ENCODE measurements around the gene RNF208. TPM values are rescaled to one million over a fixed set of nuclear protein-coding genes. Genes with fewer than 3 reads are reported as not detected.

RNF208 gene
- total and polyA plus RNA-seq, 4 donors, result 0.28 to 7.1 (median 2.6) TPM

GRCh38 chr9:137186385-137186784, 35.7 kb downstream of the RNF208 start:
- TF ChIP-seq ATF3 (IDR thresholded peaks at IDR 0.05) (no peak), RXRA (IDR thresholded peaks at IDR 0.05) (no peak), FOXA2 (IDR thresholded peaks at IDR 0.05) (no peak), MAX (IDR thresholded peaks at IDR 0.05) (no peak), HNF4G (IDR thresholded peaks at IDR 0.05) (no peak), EGR1 (IDR thresholded peaks at IDR 0.05; ENCODE audit: low read depth in 2 of 2) (no peak), TAF1 (conservative IDR thresholded peaks at IDR 0.05) (no peak), REST (IDR thresholded peaks at IDR 0.05) (no peak), YY1 (IDR thresholded peaks at IDR 0.05) (no peak), SP1 (IDR thresholded peaks at IDR 0.05) (no peak), FOXA1 (IDR thresholded peaks at IDR 0.05) (no peak)
- peaks cover 11 to 49% (median 17%) of the 10 kb centered on the region in 4 donors for H3K36me3 ChIP-seq (ENCODE audit: control insufficient read depth in 4 of 4, insufficient read depth in 3 of 4, low read depth in 1 of 4, low read length in 3 of 4)
- 54% methylated on average over 6 of the region's 6 CpGs for WGBS
- peaks cover 19 to 48% (median 40%) of the 10 kb centered on the region in 4 donors for H3K4me1 ChIP-seq (ENCODE audit: control insufficient read depth in 4 of 4, insufficient read depth in 4 of 4, low read length in 3 of 4)
- no peaks in the 10 kb centered on the region for H3K9me3 ChIP-seq (ENCODE audit: control insufficient read depth in 4 of 4, low read length in 3 of 4)
- no peak overlapping the region for H3K4me3 ChIP-seq (ENCODE audit: low read depth in 1 of 3, low read length in 3 of 3)
- H3K27me3 ChIP-seq (ENCODE audit: control insufficient read depth in 4 of 4, insufficient read depth in 4 of 4, low read length in 3 of 4), result no peaks in the 10 kb centered on the region
- no peak for DNase-seq (ENCODE audit: low spot score)
- no peak overlapping the region for H3K9ac ChIP-seq (ENCODE audit: low read depth in 1 of 2, low read length in 2 of 2)
- no peak overlapping the region for H3K27ac ChIP-seq (ENCODE audit: low read depth in 1 of 2, low read length in 2 of 2)

- Histone ChIP-seq H3K36me3 (ENCODE audit: control insufficient read depth in 4 of 4, insufficient read depth in 3 of 4, low read depth in 1 of 4, low read length in 3 of 4) (peaks cover 9 to 50% (median 17%) of the 10 kb centered on the region in 4 donors), H3K27ac (ENCODE audit: low read depth in 1 of 2, low read length in 2 of 2) (no peak overlapping the region), H3K9me3 (ENCODE audit: control insufficient read depth in 4 of 4, low read length in 3 of 4) (no peaks in the 10 kb centered on the region), H3K4me1 (ENCODE audit: control insufficient read depth in 4 of 4, insufficient read depth in 4 of 4, low read length in 3 of 4) (peaks cover 19 to 43% (median 38%) of the 10 kb centered on the region in 4 donors), H3K9ac (ENCODE audit: low read depth in 1 of 2, low read length in 2 of 2) (no peak overlapping the region), H3K27me3 (ENCODE audit: control insufficient read depth in 4 of 4, insufficient read depth in 4 of 4, low read length in 3 of 4) (no peaks in the 10 kb centered on the region), H3K4me3 (ENCODE audit: low read depth in 1 of 3, low read length in 3 of 3) (no peak overlapping the region)
- 93% methylated on average over 19 of the region's 19 CpGs for WGBS
- no peak for TF ChIP-seq HNF4A (conservative IDR thresholded peaks at IDR 0.05)
- no peak for TF ChIP-seq FOXA1 (IDR thresholded peaks at IDR 0.05)
- TF ChIP-seq MAX (IDR thresholded peaks at IDR 0.05), result no peak
- no peak for TF ChIP-seq HNF4G (IDR thresholded peaks at IDR 0.05)
- no peak for DNase-seq (ENCODE audit: low spot score)
These were observed 36.1 kb downstream of the RNF208 start for GRCh38 chr9:137185921-137186320.

GRCh38 chr9:137184881-137185660, 37.0 kb downstream of the RNF208 start:
- H3K4me3 ChIP-seq (ENCODE audit: low read depth in 1 of 3, low read length in 3 of 3), result no peak overlapping the region
- WGBS, result 96% methylated on average over 48 of the region's 48 CpGs
- no peak for DNase-seq (ENCODE audit: low spot score)

More at GRCh38 chr9:137184881-137185660, 37.0 kb downstream of the RNF208 start:
- H3K4me1 ChIP-seq (ENCODE audit: control insufficient read depth in 4 of 4, insufficient read depth in 4 of 4, low read length in 3 of 4), result peaks cover 17 to 35% (median 32%) of the 10 kb centered on the region in 4 donors
- H3K9ac ChIP-seq (ENCODE audit: low read depth in 1 of 2, low read length in 2 of 2), result no peak overlapping the region
- H3K36me3 ChIP-seq (ENCODE audit: control insufficient read depth in 4 of 4, insufficient read depth in 3 of 4, low read depth in 1 of 4, low read length in 3 of 4), result peaks cover 11 to 56% (median 23%) of the 10 kb centered on the region in 4 donors
- no peak for TF ChIP-seq ZBTB33 (IDR thresholded peaks at IDR 0.05)
- TF ChIP-seq CTCF (IDR thresholded peaks at IDR 0.05; ENCODE audit: low read depth, low read length, missing input control), result no peak
- no peak overlapping the region for H3K27ac ChIP-seq (ENCODE audit: low read depth in 1 of 2, low read length in 2 of 2)
- no peaks in the 10 kb centered on the region for H3K9me3 ChIP-seq (ENCODE audit: control insufficient read depth in 4 of 4, low read length in 3 of 4)
- no peaks in the 10 kb centered on the region for H3K27me3 ChIP-seq (ENCODE audit: control insufficient read depth in 4 of 4, insufficient read depth in 4 of 4, low read length in 3 of 4)
